ENCODE measurements around the gene TNFRSF17. TPM values are rescaled to one million over a fixed set of nuclear protein-coding genes. Genes with fewer than 3 reads are reported as not detected.

The TNFRSF17 gene
- total and polyA plus RNA-seq, 2 of the 13 experiments (the other 11 are each of a cell fraction or from before 2014, with no cell fraction given): not detected

DNA sequence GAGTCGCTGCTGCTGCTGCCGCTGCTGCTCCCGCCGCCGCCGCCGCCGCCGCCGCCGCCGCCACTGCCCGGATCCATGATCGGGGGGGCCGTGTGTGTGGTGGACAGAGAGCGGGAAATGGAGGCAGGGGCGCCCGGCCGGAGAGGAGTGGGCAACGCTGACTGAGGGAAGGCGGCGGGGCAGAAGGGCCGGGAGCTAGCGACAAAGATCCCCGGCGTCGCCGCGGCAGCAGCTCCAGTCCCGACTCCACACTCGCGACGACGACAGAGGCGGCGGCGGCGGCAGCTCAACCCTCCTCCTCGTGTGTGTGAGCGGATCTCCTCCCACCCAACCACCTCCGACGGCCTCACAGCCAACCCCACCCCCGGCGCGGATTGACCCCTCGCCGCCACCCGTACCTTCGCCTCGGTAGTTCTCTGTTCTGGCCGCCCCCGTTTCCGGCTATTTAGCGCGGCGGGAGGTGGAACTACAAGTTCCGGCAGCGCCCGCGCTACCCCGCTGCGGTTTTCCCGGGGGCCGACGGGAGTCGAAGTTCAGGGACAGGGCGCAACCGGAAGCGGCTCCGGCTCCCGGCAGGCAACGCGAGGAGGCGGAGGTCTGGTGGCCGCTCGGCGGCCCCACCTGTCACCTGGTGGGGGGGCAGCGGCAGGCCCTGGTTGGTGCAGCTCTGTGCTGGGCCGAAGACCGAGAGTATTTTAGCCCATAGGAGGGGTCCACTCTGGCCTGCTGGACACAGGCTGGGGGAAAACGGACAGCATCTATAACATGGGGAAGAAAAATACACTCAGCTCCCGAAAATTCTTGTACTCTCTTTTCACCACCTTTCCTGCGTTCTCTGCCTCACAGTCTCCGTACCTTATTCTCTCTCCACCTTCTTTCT is 49.1 kb upstream of the TNFRSF17 start, which contains the start of gene GSPT1 (continued):
- TF ChIP-seq, protein P1, sequence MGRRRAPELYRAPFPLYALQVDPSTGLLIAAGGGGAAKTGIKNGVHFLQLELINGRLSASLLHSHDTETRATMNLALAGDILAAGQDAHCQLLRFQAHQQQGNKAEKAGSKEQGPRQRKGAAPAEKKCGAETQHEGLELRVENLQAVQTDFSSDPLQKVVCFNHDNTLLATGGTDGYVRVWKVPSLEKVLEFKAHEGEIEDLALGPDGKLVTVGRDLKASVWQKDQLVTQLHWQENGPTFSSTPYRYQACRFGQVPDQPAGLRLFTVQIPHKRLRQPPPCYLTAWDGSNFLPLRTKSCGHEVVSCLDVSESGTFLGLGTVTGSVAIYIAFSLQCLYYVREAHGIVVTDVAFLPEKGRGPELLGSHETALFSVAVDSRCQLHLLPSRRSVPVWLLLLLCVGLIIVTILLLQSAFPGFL (CRISPR knock-in tag; IDR thresholded peaks at IDR 0.05): no peak
- TF ChIP-seq ZNF205 (CRISPR knock-in tag; IDR thresholded peaks at IDR 0.05) (peak; percentile 90), ZNF451 (CRISPR knock-in tag; IDR thresholded peaks at IDR 0.05) (peak; percentile 76; the same call in 1 of the 2 replicates), ZNF501 (CRISPR knock-in tag; IDR thresholded peaks at IDR 0.05) (peak; percentile 100), PTBP1 (IDR thresholded peaks at IDR 0.05; ENCODE audit: low read depth, low read length, poor library complexity, severe bottlenecking) (peak; percentile 82), MYC (CRISPR knock-in tag; IDR thresholded peaks at IDR 0.05; ENCODE audit: borderline replicate concordance) (peak; percentile 94), PAF1 (CRISPR knock-in tag; IDR thresholded peaks at IDR 0.05) (no peak), PCBP1 (IDR thresholded peaks at IDR 0.05; ENCODE audit: borderline replicate concordance, low read depth, low read length) (peak; percentile 99), SUZ12 (IDR thresholded peaks at IDR 0.05; ENCODE audit: low read depth, low read length) (peak; percentile 100), ZC3H13 (CRISPR knock-in tag; IDR thresholded peaks at IDR 0.05) (peak; percentile 95), ZNF766 (CRISPR knock-in tag; IDR thresholded peaks at IDR 0.05; ENCODE audit: borderline replicate concordance) (peak; percentile 1; the same call in 1 of the 2 replicates)
- TF ChIP-seq, protein P2, sequence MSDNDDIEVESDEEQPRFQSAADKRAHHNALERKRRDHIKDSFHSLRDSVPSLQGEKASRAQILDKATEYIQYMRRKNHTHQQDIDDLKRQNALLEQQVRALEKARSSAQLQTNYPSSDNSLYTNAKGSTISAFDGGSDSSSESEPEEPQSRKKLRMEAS (IDR thresholded peaks at IDR 0.05): peak; percentile 94
- TF ChIP-seq, protein P3, sequence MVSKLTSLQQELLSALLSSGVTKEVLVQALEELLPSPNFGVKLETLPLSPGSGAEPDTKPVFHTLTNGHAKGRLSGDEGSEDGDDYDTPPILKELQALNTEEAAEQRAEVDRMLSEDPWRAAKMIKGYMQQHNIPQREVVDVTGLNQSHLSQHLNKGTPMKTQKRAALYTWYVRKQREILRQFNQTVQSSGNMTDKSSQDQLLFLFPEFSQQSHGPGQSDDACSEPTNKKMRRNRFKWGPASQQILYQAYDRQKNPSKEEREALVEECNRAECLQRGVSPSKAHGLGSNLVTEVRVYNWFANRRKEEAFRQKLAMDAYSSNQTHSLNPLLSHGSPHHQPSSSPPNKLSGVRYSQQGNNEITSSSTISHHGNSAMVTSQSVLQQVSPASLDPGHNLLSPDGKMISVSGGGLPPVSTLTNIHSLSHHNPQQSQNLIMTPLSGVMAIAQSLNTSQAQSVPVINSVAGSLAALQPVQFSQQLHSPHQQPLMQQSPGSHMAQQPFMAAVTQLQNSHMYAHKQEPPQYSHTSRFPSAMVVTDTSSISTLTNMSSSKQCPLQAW (CRISPR knock-in tag; IDR thresholded peaks at IDR 0.05): peak; percentile 99
- TF ChIP-seq, protein P4, sequence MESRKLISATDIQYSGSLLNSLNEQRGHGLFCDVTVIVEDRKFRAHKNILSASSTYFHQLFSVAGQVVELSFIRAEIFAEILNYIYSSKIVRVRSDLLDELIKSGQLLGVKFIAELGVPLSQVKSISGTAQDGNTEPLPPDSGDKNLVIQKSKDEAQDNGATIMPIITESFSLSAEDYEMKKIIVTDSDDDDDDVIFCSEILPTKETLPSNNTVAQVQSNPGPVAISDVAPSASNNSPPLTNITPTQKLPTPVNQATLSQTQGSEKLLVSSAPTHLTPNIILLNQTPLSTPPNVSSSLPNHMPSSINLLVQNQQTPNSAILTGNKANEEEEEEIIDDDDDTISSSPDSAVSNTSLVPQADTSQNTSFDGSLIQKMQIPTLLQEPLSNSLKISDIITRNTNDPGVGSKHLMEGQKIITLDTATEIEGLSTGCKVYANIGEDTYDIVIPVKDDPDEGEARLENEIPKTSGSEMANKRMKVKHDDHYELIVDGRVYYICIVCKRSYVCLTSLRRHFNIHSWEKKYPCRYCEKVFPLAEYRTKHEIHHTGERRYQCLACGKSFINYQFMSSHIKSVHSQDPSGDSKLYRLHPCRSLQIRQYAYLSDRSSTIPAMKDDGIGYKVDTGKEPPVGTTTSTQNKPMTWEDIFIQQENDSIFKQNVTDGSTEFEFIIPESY (CRISPR knock-in tag; IDR thresholded peaks at IDR 0.05): peak; percentile 29; the same call in 1 of the 2 replicates
- TF ChIP-seq, protein P5, sequence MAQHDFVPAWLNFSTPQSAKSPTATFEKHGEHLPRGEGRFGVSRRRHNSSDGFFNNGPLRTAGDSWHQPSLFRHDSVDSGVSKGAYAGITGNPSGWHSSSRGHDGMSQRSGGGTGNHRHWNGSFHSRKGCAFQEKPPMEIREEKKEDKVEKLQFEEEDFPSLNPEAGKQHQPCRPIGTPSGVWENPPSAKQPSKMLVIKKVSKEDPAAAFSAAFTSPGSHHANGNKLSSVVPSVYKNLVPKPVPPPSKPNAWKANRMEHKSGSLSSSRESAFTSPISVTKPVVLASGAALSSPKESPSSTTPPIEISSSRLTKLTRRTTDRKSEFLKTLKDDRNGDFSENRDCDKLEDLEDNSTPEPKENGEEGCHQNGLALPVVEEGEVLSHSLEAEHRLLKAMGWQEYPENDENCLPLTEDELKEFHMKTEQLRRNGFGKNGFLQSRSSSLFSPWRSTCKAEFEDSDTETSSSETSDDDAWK (CRISPR knock-in tag; IDR thresholded peaks at IDR 0.05): no peak
- TF ChIP-seq, protein P6, sequence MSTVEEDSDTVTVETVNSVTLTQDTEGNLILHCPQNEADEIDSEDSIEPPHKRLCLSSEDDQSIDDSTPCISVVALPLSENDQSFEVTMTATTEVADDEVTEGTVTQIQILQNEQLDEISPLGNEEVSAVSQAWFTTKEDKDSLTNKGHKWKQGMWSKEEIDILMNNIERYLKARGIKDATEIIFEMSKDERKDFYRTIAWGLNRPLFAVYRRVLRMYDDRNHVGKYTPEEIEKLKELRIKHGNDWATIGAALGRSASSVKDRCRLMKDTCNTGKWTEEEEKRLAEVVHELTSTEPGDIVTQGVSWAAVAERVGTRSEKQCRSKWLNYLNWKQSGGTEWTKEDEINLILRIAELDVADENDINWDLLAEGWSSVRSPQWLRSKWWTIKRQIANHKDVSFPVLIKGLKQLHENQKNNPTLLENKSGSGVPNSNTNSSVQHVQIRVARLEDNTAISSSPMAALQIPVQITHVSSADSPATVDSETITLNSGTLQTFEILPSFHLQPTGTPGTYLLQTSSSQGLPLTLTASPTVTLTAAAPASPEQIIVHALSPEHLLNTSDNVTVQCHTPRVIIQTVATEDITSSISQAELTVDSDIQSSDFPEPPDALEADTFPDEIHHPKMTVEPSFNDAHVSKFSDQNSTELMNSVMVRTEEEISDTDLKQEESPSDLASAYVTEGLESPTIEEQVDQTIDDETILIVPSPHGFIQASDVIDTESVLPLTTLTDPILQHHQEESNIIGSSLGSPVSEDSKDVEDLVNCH (CRISPR knock-in tag; IDR thresholded peaks at IDR 0.05): 0 out of 2 replicates have a peak, but pooled peaks have one; percentile 78

Measured in HepG2 (cell line).